Endothelial cell of hepatic sinusoid (primary cell): ENCODE data around the gene PLEKHN1.

Source experiments
- in situ Hi-C: cut with HindIII; loops from 2 replicates; pipeline ENCODE4 v1.10.0; 2017; ENCODE audit warnings: low sequenced_read_pairs

PLEKHN1 gene

GRCh38 chr1:1021920-1022259, 55.6 kb downstream of the PLEKHN1 start:
- in situ Hi-C loops, result no loop called here

- in situ Hi-C loops, result no loop called here
Measured at GRCh38 chr1:1022302-1023009, 56.2 kb downstream of the PLEKHN1 start.

- in situ Hi-C loops, result no loop called here
Measured at GRCh38 chr1:1023700-1024099, 57.4 kb downstream of the PLEKHN1 start.

- in situ Hi-C loops, result no loop called here
Measured at GRCh38 chr1:1024149-1024770, 58.0 kb downstream of the PLEKHN1 start.

- in situ Hi-C loops, result no loop called here
Measured at GRCh38 chr1:1024771-1025699, 58.8 kb downstream of the PLEKHN1 start.
